Loucy (cell line): ENCODE results near the gene SLIT1.

Experiments used
- H2AFZ ChIP-seq: fragments of 200-600 bp; sonication (generic); 2 replicates; pipeline ENCODE4 v1.6.0; 2016; ENCODE audit warnings: antibody characterized with exemption, mild to moderate bottlenecking, low read length, moderate library complexity
- H3F3A ChIP-seq: fragments of 200-600 bp; 2 replicates; pipeline ENCODE4 v1.6.0; 2016; ENCODE audit warnings: antibody characterized with exemption, low read depth, mild to moderate bottlenecking
- H3K27me3 ChIP-seq: fragments of 200-600 bp; sonication (generic); 2 replicates; pipeline ENCODE4 v1.6.1; 2014; ENCODE audit warnings: low read length, mild to moderate bottlenecking; ENCODE audit not compliant: insufficient read depth, poor library complexity, severe bottlenecking
- H3K36me3 ChIP-seq: fragments of 200-600 bp; sonication (generic); 2 replicates; pipeline ENCODE4 v1.6.1; 2016; ENCODE audit warnings: low read length; ENCODE audit not compliant: insufficient read depth
- H3K4me1 ChIP-seq: fragments of 200-600 bp; sonication (generic); 2 replicates; pipeline ENCODE4 v1.5.1; 2014; ENCODE audit warnings: low read length, mild to moderate bottlenecking; ENCODE audit not compliant: insufficient read depth, poor library complexity, severe bottlenecking
- H3K4me2 ChIP-seq: fragments of 200-600 bp; sonication (generic); 2 replicates; pipeline ENCODE4 v1.6.0; 2014; ENCODE audit warnings: antibody characterized with exemption, low read length, low read depth, mild to moderate bottlenecking; ENCODE audit not compliant: poor library complexity, severe bottlenecking
- H3K4me3 ChIP-seq: fragments of 200-600 bp; sonication (generic); 2 replicates; pipeline ENCODE4 v1.5.1; 2014; ENCODE audit warnings: low read length, mild to moderate bottlenecking, mixed read lengths; ENCODE audit not compliant: poor library complexity, severe bottlenecking
- H3K79me2 ChIP-seq: fragments of 200-600 bp; sonication (generic); 2 replicates; pipeline ENCODE4 v1.6.1; 2014; ENCODE audit warnings: low read length; ENCODE audit not compliant: insufficient read depth
- H3K9ac ChIP-seq: fragments of 200-600 bp; sonication (generic); 2 replicates; pipeline ENCODE4 v1.6.0; 2014; ENCODE audit warnings: mild to moderate bottlenecking, low read depth, low read length, moderate library complexity; ENCODE audit not compliant: poor library complexity, severe bottlenecking
- H3K9me2 ChIP-seq: fragments of 200-600 bp; sonication (generic); replicated peaks from 2 replicates; pipeline ENCODE4 v1.6.1; 2016; ENCODE audit warnings: low read depth, low read length, mixed read lengths
- H3K9me3 ChIP-seq: fragments of 200-600 bp; sonication (generic); 2 replicates; pipeline ENCODE4 v1.6.1; 2014; ENCODE audit warnings: mild to moderate bottlenecking, antibody characterized with exemption, low read length, low read depth; ENCODE audit not compliant: insufficient read depth
- H4K20me1 ChIP-seq: fragments of 200-600 bp; sonication (generic); 2 replicates; pipeline ENCODE4 v1.6.0; 2014; ENCODE audit warnings: antibody characterized with exemption, low read length, mild to moderate bottlenecking; ENCODE audit not compliant: insufficient read depth, poor library complexity, severe bottlenecking
- CTCF ChIP-seq: fragments of 200-600 bp; sonication (generic); conservative IDR thresholded peaks from 2 replicates; pipeline ENCODE4 v1.5.1; 2014; ENCODE audit warnings: mild to moderate bottlenecking, antibody characterized with exemption, low read length
- EZH2phosphoT487 ChIP-seq: fragments of 200-600 bp; IDR thresholded peaks from 2 replicates; pipeline ENCODE4 v1.6.1; 2018; ENCODE audit warnings: antibody characterized with exemption, mild to moderate bottlenecking, moderate library complexity, borderline replicate concordance

Gene SLIT1

GRCh38 chr10:97111615-97112014 is 74.1 kb downstream of the SLIT1 start:
- Histone ChIP-seq H3K9me3 (no peaks in the 10 kb centered on the region), H3K36me3 (no peaks in the 10 kb centered on the region), H3K9ac (no peak overlapping the region), H3K27me3 (no peaks in the 10 kb centered on the region), H3K4me3 (no peak overlapping the region), H3K9me2 (no peaks in the 10 kb centered on the region), H3K4me2 (no peak overlapping the region), H2AFZ (no peak overlapping the region), H4K20me1 (no peaks in the 10 kb centered on the region), H3F3A (no peaks in the 10 kb centered on the region), H3K4me1 (no peaks in the 10 kb centered on the region), H3K79me2 (no peaks in the 10 kb centered on the region)
- TF ChIP-seq EZH2phosphoT487 (no peak), CTCF (no peak)

- H3K79me2 ChIP-seq = no peaks in the 10 kb centered on the region
- H3K4me3 ChIP-seq = no peak overlapping the region
- H3K4me2 ChIP-seq = no peak overlapping the region
- no peaks in the 10 kb centered on the region for H3K36me3 ChIP-seq
- no peak for TF ChIP-seq EZH2phosphoT487
- no peak for TF ChIP-seq CTCF
- no peaks in the 10 kb centered on the region for H3K9me3 ChIP-seq
- no peaks in the 10 kb centered on the region for H3F3A ChIP-seq
- no peak overlapping the region for H2AFZ ChIP-seq
- no peak overlapping the region for H3K9ac ChIP-seq
- no peaks in the 10 kb centered on the region for H3K4me1 ChIP-seq
- H3K27me3 ChIP-seq = no peaks in the 10 kb centered on the region
- no peaks in the 10 kb centered on the region for H4K20me1 ChIP-seq
- H3K9me2 ChIP-seq = no peaks in the 10 kb centered on the region
These were observed 76.2 kb downstream of the SLIT1 start for GRCh38 chr10:97109547-97109946.

GRCh38 chr10:97107551-97107950 is 78.2 kb downstream of the SLIT1 start:
- H3K9me2 ChIP-seq = no peaks in the 10 kb centered on the region
- H4K20me1 ChIP-seq = no peaks in the 10 kb centered on the region
- H3K4me2 ChIP-seq = no peak overlapping the region
- H3K27me3 ChIP-seq = no peaks in the 10 kb centered on the region
- no peaks in the 10 kb centered on the region for H3F3A ChIP-seq
- H3K36me3 ChIP-seq = no peaks in the 10 kb centered on the region
- no peaks in the 10 kb centered on the region for H3K79me2 ChIP-seq
- H3K4me3 ChIP-seq = no peak overlapping the region
- H3K4me1 ChIP-seq = no peaks in the 10 kb centered on the region
- TF ChIP-seq CTCF = no peak
- no peak for TF ChIP-seq EZH2phosphoT487
- H2AFZ ChIP-seq = no peak overlapping the region
- H3K9me3 ChIP-seq = no peaks in the 10 kb centered on the region
- no peak overlapping the region for H3K9ac ChIP-seq
